MM.1S (cell line): ENCODE data around the gene FAM219A.

Experiments used
- DNase-seq: peaks from one replicate; pipeline ENCODE4 v3.0.0-alpha.2; 2015
- H2AFZ ChIP-seq: fragments of 300-600 bp; sonication (generic); 2 replicates; pipeline ENCODE4 v1.6.0; 2016; ENCODE audit warnings: antibody characterized with exemption, low read length
- H3F3A ChIP-seq: fragments of 300-600 bp; sonication (generic); 2 replicates; pipeline ENCODE4 v1.6.1; 2016; ENCODE audit warnings: mild to moderate bottlenecking, antibody characterized with exemption, low read length, moderate library complexity, mixed read lengths; ENCODE audit not compliant: insufficient read depth
- H3K27ac ChIP-seq: fragments of 300-600 bp; sonication (generic); 2 replicates; pipeline ENCODE4 v1.5.1; 2016; ENCODE audit warnings: mild to moderate bottlenecking, low read length
- H3K27me3 ChIP-seq: fragments of 300-600 bp; sonication (generic); replicated peaks from 2 replicates; pipeline ENCODE4 v1.6.0; 2016; ENCODE audit warnings: low read length; ENCODE audit not compliant: insufficient read depth
- H3K36me3 ChIP-seq: fragments of 300-600 bp; sonication (generic); replicated peaks from 2 replicates; pipeline ENCODE4 v1.6.1; 2016; ENCODE audit warnings: mild to moderate bottlenecking, low read length, mixed read lengths; ENCODE audit not compliant: insufficient read depth
- H3K4me1 ChIP-seq: fragments of 300-600 bp; sonication (generic); 2 replicates; pipeline ENCODE4 v1.6.1; 2016; ENCODE audit warnings: low read length, mixed read lengths
- H3K4me2 ChIP-seq: fragments of 300-600 bp; sonication (generic); 2 replicates; pipeline ENCODE4 v1.6.0; 2016; ENCODE audit warnings: low read depth, low read length
- H3K4me3 ChIP-seq: fragments of 300-600 bp; sonication (generic); 2 replicates; pipeline ENCODE4 v1.5.1; 2016; ENCODE audit warnings: low read length, mixed read lengths
- H3K79me2 ChIP-seq: fragments of 300-600 bp; sonication (generic); 2 replicates; pipeline ENCODE4 v1.6.1; 2016; ENCODE audit warnings: mixed run types, low read length, mixed read lengths
- H3K9ac ChIP-seq: fragments of 300-600 bp; sonication (generic); 2 replicates; pipeline ENCODE4 v1.6.1; 2016; ENCODE audit warnings: low read length, mixed read lengths
- H3K9me2 ChIP-seq: fragments of 300-600 bp; sonication (generic); replicated peaks from 2 replicates; pipeline ENCODE4 v1.6.1; 2016; ENCODE audit warnings: mild to moderate bottlenecking, low read length, mixed read lengths; ENCODE audit not compliant: insufficient read depth
- H3K9me3 ChIP-seq: fragments of 300-600 bp; sonication (generic); replicated peaks from 2 replicates; pipeline ENCODE4 v1.6.1; 2016; ENCODE audit warnings: mild to moderate bottlenecking, low read length, mixed read lengths; ENCODE audit not compliant: insufficient read depth
- H4K20me1 ChIP-seq: fragments of 300-600 bp; sonication (generic); 2 replicates; pipeline ENCODE4 v1.6.1; 2016; ENCODE audit warnings: mild to moderate bottlenecking, low read length, moderate library complexity, mixed read lengths; ENCODE audit not compliant: insufficient read depth
- EZH2 ChIP-seq: fragments of 300-600 bp; sonication (generic); optimal IDR thresholded peaks from 2 replicates; pipeline ENCODE3; 2017; ENCODE audit warnings: low read depth, mild to moderate bottlenecking, antibody characterized with exemption, low read length, mixed read lengths
- EZH2phosphoT487 ChIP-seq: fragments of 300-600 bp; sonication (generic); IDR thresholded peaks from 2 replicates; pipeline ENCODE4 v1.6.1; 2018; ENCODE audit warnings: antibody characterized with exemption, low read length
- TF ChIP-seq, protein P1 (sequence below): fragments of 300-600 bp; sonication (generic); IDR thresholded peaks from 2 replicates; pipeline ENCODE4 v1.5.1; 2016; ENCODE audit warnings: antibody characterized with exemption, low read length, mixed read lengths

Gene FAM219A

GRCh38 chr9:34366365-34366764 lies 92.0 kb downstream of the FAM219A start:
- no peaks in the 10 kb centered on the region for H3K9me3 ChIP-seq
- H3K79me2 ChIP-seq = no peaks in the 10 kb centered on the region
- no peaks in the 10 kb centered on the region for H3K4me1 ChIP-seq
- no peak overlapping the region for H3K9ac ChIP-seq
- H4K20me1 ChIP-seq = no peaks in the 10 kb centered on the region
- H3K27ac ChIP-seq = no peak overlapping the region
- no peaks in the 10 kb centered on the region for H3F3A ChIP-seq
- TF ChIP-seq EZH2phosphoT487 (no peak), EZH2 (no peak)
- TF ChIP-seq, protein P1, sequence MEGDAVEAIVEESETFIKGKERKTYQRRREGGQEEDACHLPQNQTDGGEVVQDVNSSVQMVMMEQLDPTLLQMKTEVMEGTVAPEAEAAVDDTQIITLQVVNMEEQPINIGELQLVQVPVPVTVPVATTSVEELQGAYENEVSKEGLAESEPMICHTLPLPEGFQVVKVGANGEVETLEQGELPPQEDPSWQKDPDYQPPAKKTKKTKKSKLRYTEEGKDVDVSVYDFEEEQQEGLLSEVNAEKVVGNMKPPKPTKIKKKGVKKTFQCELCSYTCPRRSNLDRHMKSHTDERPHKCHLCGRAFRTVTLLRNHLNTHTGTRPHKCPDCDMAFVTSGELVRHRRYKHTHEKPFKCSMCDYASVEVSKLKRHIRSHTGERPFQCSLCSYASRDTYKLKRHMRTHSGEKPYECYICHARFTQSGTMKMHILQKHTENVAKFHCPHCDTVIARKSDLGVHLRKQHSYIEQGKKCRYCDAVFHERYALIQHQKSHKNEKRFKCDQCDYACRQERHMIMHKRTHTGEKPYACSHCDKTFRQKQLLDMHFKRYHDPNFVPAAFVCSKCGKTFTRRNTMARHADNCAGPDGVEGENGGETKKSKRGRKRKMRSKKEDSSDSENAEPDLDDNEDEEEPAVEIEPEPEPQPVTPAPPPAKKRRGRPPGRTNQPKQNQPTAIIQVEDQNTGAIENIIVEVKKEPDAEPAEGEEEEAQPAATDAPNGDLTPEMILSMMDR = no peak
- no peaks in the 10 kb centered on the region for H3K36me3 ChIP-seq
- H3K4me2 ChIP-seq = no peak overlapping the region
- H3K9me2 ChIP-seq = no peaks in the 10 kb centered on the region
- H3K4me3 ChIP-seq = no peak overlapping the region
- H3K27me3 ChIP-seq = no peaks in the 10 kb centered on the region
- DNase-seq = no peak
- H2AFZ ChIP-seq = no peak overlapping the region

DNA sequence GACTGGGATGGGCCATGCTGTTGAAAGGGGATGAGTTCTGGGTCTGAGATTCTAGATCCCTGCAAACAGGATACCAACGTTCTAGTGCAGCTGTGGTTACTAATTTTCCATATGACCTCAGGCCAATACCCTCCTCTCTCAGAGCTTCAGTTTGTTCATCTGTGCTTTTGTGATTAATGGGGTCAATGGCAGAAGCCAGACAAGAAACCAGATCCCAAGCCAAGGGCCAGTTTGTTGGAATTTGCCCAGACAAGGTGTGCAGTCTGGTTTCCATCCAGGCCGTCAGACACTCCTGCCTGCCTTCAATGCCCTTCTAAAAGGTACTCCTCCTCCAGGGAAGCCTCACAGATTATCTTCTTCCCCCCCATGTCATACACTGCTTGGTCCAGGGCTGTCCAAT lies 93.1 kb downstream of the FAM219A start:
- TF ChIP-seq, protein P1 = no peak
- no peak for TF ChIP-seq EZH2
- no peak for TF ChIP-seq EZH2phosphoT487
- H2AFZ ChIP-seq = no peak overlapping the region
- no peaks in the 10 kb centered on the region for H3K9me3 ChIP-seq
- H3K27me3 ChIP-seq = no peaks in the 10 kb centered on the region
- no peaks in the 10 kb centered on the region for H3K4me1 ChIP-seq
- no peak overlapping the region for H3K4me3 ChIP-seq
- no peaks in the 10 kb centered on the region for H4K20me1 ChIP-seq
- H3K27ac ChIP-seq = no peak overlapping the region
- DNase-seq = no peak
- H3K9ac ChIP-seq = no peak overlapping the region
- H3K4me2 ChIP-seq = no peak overlapping the region
- H3K79me2 ChIP-seq = no peaks in the 10 kb centered on the region
- H3F3A ChIP-seq = no peaks in the 10 kb centered on the region
- H3K9me2 ChIP-seq = no peaks in the 10 kb centered on the region
- no peaks in the 10 kb centered on the region for H3K36me3 ChIP-seq

- H3K36me3 ChIP-seq = no peaks in the 10 kb centered on the region
- H3K9ac ChIP-seq = no peak overlapping the region
- TF ChIP-seq EZH2 = no peak
- TF ChIP-seq, protein P1 = no peak
- TF ChIP-seq EZH2phosphoT487 = no peak
- no peaks in the 10 kb centered on the region for H3K4me1 ChIP-seq
- no peak overlapping the region for H2AFZ ChIP-seq
- no peak overlapping the region for H3K4me2 ChIP-seq
- no peaks in the 10 kb centered on the region for H3K9me3 ChIP-seq
- H3K27me3 ChIP-seq = no peaks in the 10 kb centered on the region
- no peak overlapping the region for H3K27ac ChIP-seq
- H3K4me3 ChIP-seq = no peak overlapping the region
- H3K9me2 ChIP-seq = no peaks in the 10 kb centered on the region
- no peaks in the 10 kb centered on the region for H3K79me2 ChIP-seq
- no peak for DNase-seq
- no peaks in the 10 kb centered on the region for H4K20me1 ChIP-seq
- H3F3A ChIP-seq = no peaks in the 10 kb centered on the region
Measured at GRCh38 chr9:34363619-34364351, 94.6 kb downstream of the FAM219A start.
